IMR-90 (cell line): ENCODE data around the gene RABGAP1. TPM values are rescaled to one million over a fixed set of nuclear protein-coding genes. Genes with fewer than 3 reads are reported as not detected.

Experiments used
- ATAC-seq: fragments of 200-7000 bp; cut with Tn5 transposase; 2 replicates; pipeline ENCODE4 v1.9.1; 2020; ENCODE audit warnings: low read depth, mild to moderate bottlenecking, moderate library complexity
- BruUV-seq: library from RNA; stranded (reverse); fragments of 400-500 nt; replicated peaks from 2 replicates; lab custom pipeline; 2021; lab: Mats Ljungman, UMichigan
- CTCF ChIA-PET: fragments of 300-600 bp; formaldehyde crosslinking; extraction: SDS; loops from one replicate; lab custom pipeline; 2021; ENCODE audit warnings: antibody characterized with exemption; lab: Yijun Ruan, JAX
- POLR2A ChIA-PET: fragments of 300-600 bp; sonication (Branson Sonifier 250); formaldehyde crosslinking; loops from one replicate; lab custom pipeline; 2022; ENCODE audit warnings: antibody characterized with exemption; ENCODE audit not compliant: unreplicated experiment; lab: Charles Lee
- DNase-seq: peaks from one replicate; pipeline ENCODE4 v3.0.0; 2013
- H2AFZ ChIP-seq: replicated peaks from 2 replicates; pipeline ENCODE3; 2013; ENCODE audit warnings: low read length, mild to moderate bottlenecking; ENCODE audit not compliant: poor library complexity
- H2AK5ac ChIP-seq: 2 replicates; pipeline ENCODE4 v1.6.1; 2013; ENCODE audit warnings: low read depth, low read length, inconsistent platforms
- H2AK9ac ChIP-seq: replicated peaks from 2 replicates; pipeline ENCODE3; 2013; ENCODE audit warnings: mild to moderate bottlenecking, low read depth, low read length, moderate library complexity; ENCODE audit not compliant: poor library complexity
- H2BK120ac ChIP-seq: 2 replicates; pipeline ENCODE4 v1.6.1; 2013; ENCODE audit warnings: low read depth, low read length, inconsistent platforms
- H2BK15ac ChIP-seq: 3 replicates; pipeline ENCODE4 v1.6.1; 2013; ENCODE audit warnings: low read depth, low read length, inconsistent platforms
- H2BK20ac ChIP-seq: 2 replicates; pipeline ENCODE4 v1.6.1; 2013; ENCODE audit warnings: low read depth, mild to moderate bottlenecking, inconsistent platforms, low read length, moderate library complexity
- H2BK5ac ChIP-seq: 2 replicates; pipeline ENCODE4 v1.6.1; 2013; ENCODE audit warnings: mild to moderate bottlenecking, low read depth, low read length, inconsistent platforms; ENCODE audit not compliant: poor library complexity, severe bottlenecking
- H3K14ac ChIP-seq: replicated peaks from 2 replicates; pipeline ENCODE4 v1.6.1; 2013; ENCODE audit warnings: low read depth, low read length, inconsistent platforms
- H3K18ac ChIP-seq: 2 replicates; pipeline ENCODE4 v1.6.1; 2013; ENCODE audit warnings: low read depth, low read length, control low read depth
- H3K23ac ChIP-seq: 2 replicates; pipeline ENCODE4 v1.6.1; 2013; ENCODE audit warnings: low read depth, low read length, inconsistent platforms
- H3K27ac ChIP-seq: 2 replicates; pipeline ENCODE4 v1.5.1; 2013; ENCODE audit warnings: mild to moderate bottlenecking, control low read depth, low read length; ENCODE audit not compliant: insufficient read depth
- H3K27me3 ChIP-seq: 2 replicates; pipeline ENCODE4 v1.6.1; 2013; ENCODE audit warnings: low read length; ENCODE audit not compliant: control insufficient read depth, insufficient read depth
- H3K36me3 ChIP-seq: 2 replicates; pipeline ENCODE4 v1.6.1; 2013; ENCODE audit warnings: low read length, mixed read lengths; ENCODE audit not compliant: control insufficient read depth, insufficient read depth
- H3K4ac ChIP-seq: 2 replicates; pipeline ENCODE4 v1.6.1; 2013; ENCODE audit warnings: low read depth, low read length, inconsistent platforms
- H3K4me1 ChIP-seq: 2 replicates; pipeline ENCODE4 v1.6.1; 2013; ENCODE audit warnings: low read length, mixed read lengths; ENCODE audit not compliant: control insufficient read depth, insufficient read depth
- H3K4me2 ChIP-seq: 2 replicates; pipeline ENCODE4 v1.6.1; 2013; ENCODE audit warnings: low read depth, mild to moderate bottlenecking, control low read depth, low read length, moderate library complexity
- H3K4me3 ChIP-seq: 2 replicates; pipeline ENCODE4 v1.5.1; 2013; ENCODE audit warnings: low read depth, mild to moderate bottlenecking, control low read depth, low read length, moderate library complexity; ENCODE audit not compliant: insufficient read depth
- H3K56ac ChIP-seq: 2 replicates; pipeline ENCODE4 v1.6.1; 2013; ENCODE audit warnings: low read length, inconsistent platforms; ENCODE audit not compliant: insufficient read depth; ENCODE audit errors: extremely low read depth
- H3K79me1 ChIP-seq, 2 experiments: 2 replicates each; pipeline ENCODE4 v1.6.1; 2013; ENCODE audit warnings: low read length in 2 of 2, inconsistent platforms in 1 of 2, low read depth in 1 of 2
- H3K9ac ChIP-seq: 2 replicates; pipeline ENCODE4 v1.6.1; 2013; ENCODE audit warnings: low read depth, low read length, control low read depth
- H3K9me1 ChIP-seq: 2 replicates; pipeline ENCODE4 v1.6.1; 2013; ENCODE audit warnings: low read length, inconsistent platforms; ENCODE audit not compliant: insufficient read depth
- H3K9me3 ChIP-seq: 2 replicates; pipeline ENCODE4 v1.6.1; 2013; ENCODE audit warnings: low read length; ENCODE audit not compliant: control insufficient read depth, insufficient read depth
- H4K20me1 ChIP-seq: 2 replicates; pipeline ENCODE4 v1.6.1; 2013; ENCODE audit warnings: low read length, inconsistent platforms; ENCODE audit not compliant: insufficient read depth
- H4K5ac ChIP-seq: 2 replicates; pipeline ENCODE4 v1.6.1; 2013; ENCODE audit warnings: mild to moderate bottlenecking, low read depth, low read length, control low read depth
- H4K8ac ChIP-seq, 2 experiments: 2 replicates each; pipeline ENCODE4 v1.6.1; 2013; ENCODE audit warnings: low read depth in 2 of 2, low read length in 2 of 2, control low read depth in 1 of 2, inconsistent platforms in 1 of 2
- H4K91ac ChIP-seq: 2 replicates; pipeline ENCODE4 v1.6.1; 2013; ENCODE audit warnings: low read depth, low read length, inconsistent platforms; ENCODE audit not compliant: insufficient read depth
- RCOR1 ChIP-seq: IDR thresholded peaks from 2 replicates; pipeline ENCODE4 v1.6.1; 2012; ENCODE audit warnings: mild to moderate bottlenecking, low read length, improper control_type of control experiment; ENCODE audit not compliant: insufficient replicate concordance
- WGBS, 2 experiments: methylation state at CpG; one replicate each; pipeline versions ENCODE4 v1.1.5 to v1.1.7; 2013; ENCODE audit warnings: missing lambda C conversion rate in 2 of 2; ENCODE audit not compliant: insufficient read length in 1 of 2; ENCODE audit errors: extremely low coverage in 2 of 2; 5-methylcytosine and 5-hydroxymethylcytosine counted together
- dilution Hi-C: fragments of 300-500 bp; cut with HindIII; formaldehyde crosslinking; loops from one replicate; pipeline ENCODE4 v1.14.3; 2018; ENCODE audit warnings: low sequenced_read_pairs; ENCODE audit not compliant: unreplicated experiment
- in situ Hi-C: fragments of 300-500 bp; cut with MboI; formaldehyde crosslinking; loops from 3 replicates; pipeline ENCODE4 v1.14.3; 2019; ENCODE audit warnings: low sequenced_read_pairs, inconsistent platforms, mixed read lengths
- intact Hi-C: fragments of 100-400 bp; cut with micrococcal nuclease; formaldehyde crosslinking; loops from 2 replicates; pipeline ENCODE4 v1.10.0; 2022
- polyA plus RNA-seq, 3 experiments: library from polyadenylated mRNA; depleted of rRNA; stranded (reverse); fragments of >200 nt; gene quantifications; 2 replicates each; pipeline ENCODE4 v1.2.3, GENCODE V29; 2012; ENCODE audit warnings: low replicate concordance in 1 of 3
- total RNA-seq: library from RNA; depleted of rRNA; stranded (reverse); fragments of >200 nt; gene quantifications from 2 replicates; pipeline ENCODE4 v1.2.3, GENCODE V29; 2012
- TF ChIP-seq, protein P1 (sequence below): conservative IDR thresholded peaks from 2 replicates; pipeline ENCODE4 v1.5.1; 2012; ENCODE audit warnings: mild to moderate bottlenecking, low read depth, low read length, improper control_type of control experiment

RABGAP1 gene
- total and polyA plus RNA-seq, 2 of the 4 experiments (the other 2 are of a cell fraction), result 20.0 to 53.9 TPM

DNA sequence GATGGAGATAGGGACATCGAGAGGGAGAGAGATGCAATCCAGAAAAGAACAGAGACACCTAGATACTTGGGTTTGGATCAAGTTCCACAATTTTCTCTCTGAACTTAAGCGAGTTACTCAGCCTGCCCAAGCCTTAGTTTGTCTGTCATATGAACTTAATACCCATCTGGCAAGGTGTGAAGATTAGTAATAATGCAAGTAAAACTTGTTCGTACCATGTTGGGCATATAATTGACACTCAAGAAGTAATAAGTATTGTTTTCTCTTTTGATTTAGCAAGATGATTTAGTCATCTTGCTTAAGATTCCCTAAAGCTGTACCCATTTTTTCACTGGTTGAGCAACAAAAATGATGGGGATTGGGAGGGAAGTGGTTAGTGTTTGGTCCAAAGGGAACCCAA, 7.5 kb downstream of the RABGAP1 start:
- Histone ChIP-seq H4K20me1 (peaks cover 20% of the 10 kb centered on the region), H2BK15ac (no peak overlapping the region), H3K4me1 (peaks cover 4% of the 10 kb centered on the region), H3K9ac (no peak overlapping the region), H3K9me3 (no peaks in the 10 kb centered on the region), H3K4ac (no peak overlapping the region), H4K8ac (no peak overlapping the region), H2BK20ac (no peak overlapping the region), H3K4me2 (peak overlapping the region; percentile 5; the same call in 1 of the 2 replicates), H3K9me1 (no peaks in the 10 kb centered on the region), H3K79me1 (peaks cover 20 to 48% of the 10 kb centered on the region in 2 experiments), H2BK5ac (peak overlapping the region; percentile 53), H3K23ac (no peak overlapping the region; the same call in 1 of the 2 replicates), H2AK9ac (no peak overlapping the region), H2BK120ac (no peak overlapping the region), H3K36me3 (peaks cover 6% of the 10 kb centered on the region), H2AFZ (no peak overlapping the region), H3K56ac (no peak overlapping the region), H3K4me3 (no peak overlapping the region), H3K14ac (no peak overlapping the region), H4K91ac (no peak overlapping the region), H3K27ac (no peak overlapping the region), H2AK5ac (no peak overlapping the region), H3K18ac (no peak overlapping the region), H3K27me3 (no peaks in the 10 kb centered on the region), H4K5ac (no peak overlapping the region)
- in situ Hi-C loops (no loop called here), dilution Hi-C loops (no loop called here), intact Hi-C loops (loop anchor here (5.0 kb wide), 1 partner anchor 44 kb away; no protein-coding TSS in a partner anchor)
- no TSS peak for BruUV-seq
- no peak for ATAC-seq
- TF ChIP-seq, protein P1, sequence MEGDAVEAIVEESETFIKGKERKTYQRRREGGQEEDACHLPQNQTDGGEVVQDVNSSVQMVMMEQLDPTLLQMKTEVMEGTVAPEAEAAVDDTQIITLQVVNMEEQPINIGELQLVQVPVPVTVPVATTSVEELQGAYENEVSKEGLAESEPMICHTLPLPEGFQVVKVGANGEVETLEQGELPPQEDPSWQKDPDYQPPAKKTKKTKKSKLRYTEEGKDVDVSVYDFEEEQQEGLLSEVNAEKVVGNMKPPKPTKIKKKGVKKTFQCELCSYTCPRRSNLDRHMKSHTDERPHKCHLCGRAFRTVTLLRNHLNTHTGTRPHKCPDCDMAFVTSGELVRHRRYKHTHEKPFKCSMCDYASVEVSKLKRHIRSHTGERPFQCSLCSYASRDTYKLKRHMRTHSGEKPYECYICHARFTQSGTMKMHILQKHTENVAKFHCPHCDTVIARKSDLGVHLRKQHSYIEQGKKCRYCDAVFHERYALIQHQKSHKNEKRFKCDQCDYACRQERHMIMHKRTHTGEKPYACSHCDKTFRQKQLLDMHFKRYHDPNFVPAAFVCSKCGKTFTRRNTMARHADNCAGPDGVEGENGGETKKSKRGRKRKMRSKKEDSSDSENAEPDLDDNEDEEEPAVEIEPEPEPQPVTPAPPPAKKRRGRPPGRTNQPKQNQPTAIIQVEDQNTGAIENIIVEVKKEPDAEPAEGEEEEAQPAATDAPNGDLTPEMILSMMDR, result no peak
- TF ChIP-seq RCOR1, result no peak
- DNase-seq, result no peak
- CTCF ChIA-PET, result no interaction called here
- POLR2A ChIA-PET, result no interaction called here
- WGBS, 2 experiments, result no CpG with 5 or more reads among the region's 3 CpGs
